HG03045 (cell line): Measurements from ENCODE around the gene TSPEAR.

ENCODE experiments used
- ATAC-seq: cut with Tn5 transposase; IDR thresholded peaks from one replicate; pipeline ENCODE4 v1.9.1; 2021; ENCODE audit warnings: mild to moderate bottlenecking, moderate library complexity; ENCODE audit not compliant: unreplicated experiment

Gene TSPEAR

GRCh38 chr21:44496564-44497550, 214.5 kb downstream of the TSPEAR start:
- ATAC-seq, result no peak

GRCh38 chr21:44495611-44496563, 215.5 kb downstream of the TSPEAR start:
- ATAC-seq, result no peak

- ATAC-seq, result no peak
These were observed 216.4 kb downstream of the TSPEAR start for GRCh38 chr21:44494956-44495355.

- ATAC-seq, result no peak
These were observed 217.0 kb downstream of the TSPEAR start for GRCh38 chr21:44494418-44494817.

GRCh38 chr21:44492567-44493385, 218.6 kb downstream of the TSPEAR start:
- ATAC-seq, result no peak

GRCh38 chr21:44490816-44491215, 220.6 kb downstream of the TSPEAR start:
- ATAC-seq, result no peak

- ATAC-seq, result no peak
These were observed 221.0 kb downstream of the TSPEAR start for GRCh38 chr21:44490405-44490804.

GRCh38 chr21:44489962-44490361, 221.4 kb downstream of the TSPEAR start:
- no peak for ATAC-seq

GRCh38 chr21:44487831-44488230, 223.5 kb downstream of the TSPEAR start:
- ATAC-seq, result no peak

GRCh38 chr21:44486302-44486701, 225.1 kb downstream of the TSPEAR start:
- no peak for ATAC-seq

GRCh38 chr21:44485796-44486195, 225.6 kb downstream of the TSPEAR start:
- ATAC-seq, result no peak

GRCh38 chr21:44485254-44485793, 226.0 kb downstream of the TSPEAR start:
- no peak for ATAC-seq

- no peak for ATAC-seq
These were observed 226.7 kb downstream of the TSPEAR start for GRCh38 chr21:44484498-44485253.

- no peak for ATAC-seq
These were observed 227.8 kb downstream of the TSPEAR start for GRCh38 chr21:44483288-44484237.

GRCh38 chr21:44482581-44483287, 228.6 kb downstream of the TSPEAR start:
- ATAC-seq, result no peak

GRCh38 chr21:44480200-44481053, 230.9 kb downstream of the TSPEAR start:
- no peak for ATAC-seq
